Smooth muscle cell of bladder (primary cell): ENCODE data around the gene HGD. TPM values are rescaled to one million over a fixed set of nuclear protein-coding genes. Genes with fewer than 3 reads are reported as not detected.

ENCODE experiments used
- total RNA-seq: library from RNA; depleted of rRNA; stranded (reverse); fragments of >200 nt; gene quantifications from 2 replicates; pipeline ENCODE4 v1.2.3, GENCODE V29; 2014

The HGD gene
- 0.46 and 0.71 TPM in 2 replicates for total RNA-seq

GRCh38 chr3:120682095-120682681 lies at the start of gene HGD:
HGD (minus strand) TSS chr3:120682239; CDS start chr3:120682111, 128 bp downstream.

GRCh38 chr3:120596116-120596852 lies 85.8 kb downstream of the HGD start, which contains the start of gene NDUFB4:
NDUFB4 (plus strand) TSS chr3:120596336; CDS start chr3:120596360, 24 bp downstream.

Other genes with a start within 250 kb of the HGD start
- 887 and 1,090 TPM in 2 replicates for gene FSTL1, start 231.2 kb downstream of the HGD start, total RNA-seq
- gene NDUFB4, start 85.9 kb downstream of the HGD start, total RNA-seq: 36.7 and 36.8 TPM in 2 replicates
- gene RABL3, start 60.3 kb upstream of the HGD start, total RNA-seq: 12.1 and 18.8 TPM in 2 replicates
- 21.3 and 22.9 TPM in 2 replicates for gene GTF2E1, start 60.5 kb upstream of the HGD start, total RNA-seq
- gene STXBP5L, start 226.0 kb upstream of the HGD start, total RNA-seq: under 0.01 TPM in 1 of 2 replicates, not detected in the other